Neural progenitor cell (in vitro differentiated cells): ENCODE results near the gene CTIF.

Source experiments
- CTCF ChIP-seq: fragments of 200-600 bp; sonication (generic); IDR thresholded peaks from 2 replicates; pipeline ENCODE4 v1.5.1; 2017; ENCODE audit warnings: antibody characterized with exemption, mild to moderate bottlenecking
- EZH2 ChIP-seq: fragments of 200-600 bp; sonication (generic); IDR thresholded peaks from 2 replicates; pipeline ENCODE4 v1.6.1; 2017; ENCODE audit warnings: antibody characterized with exemption, mild to moderate bottlenecking, moderate library complexity

GRCh38 chr18:48848641-48849143 is 309.9 kb downstream of the CTIF start:
- TF ChIP-seq CTCF (no peak), EZH2 (no peak)
